HG03103 (cell line): ENCODE results near the gene FBXW11.
A peak's percentile ranks its signal among the peaks of the same experiment; 100 is the strongest.
"Not testable (repeated sequence)": the region's sequence is repeated elsewhere in the genome, so short reads cannot be mapped to it uniquely, and the experiment has no call there.

Source experiments
- ATAC-seq: cut with Tn5 transposase; IDR thresholded peaks from one replicate; pipeline ENCODE4 v1.9.1; 2021; ENCODE audit warnings: low read depth; ENCODE audit not compliant: unreplicated experiment

Gene FBXW11

GRCh38 chr5:171986772-171987171, 19.7 kb downstream of the FBXW11 start:
- no peak for ATAC-seq

- ATAC-seq: no peak
Observed at GRCh38 chr5:171984748-171985419, 21.6 kb downstream of the FBXW11 start.

- ATAC-seq: no peak
Observed at GRCh38 chr5:171981847-171982246, 24.6 kb downstream of the FBXW11 start.

- no peak for ATAC-seq
Observed at GRCh38 chr5:171980792-171981191, 25.6 kb downstream of the FBXW11 start.

GRCh38 chr5:171979606-171980005, 26.8 kb downstream of the FBXW11 start:
- ATAC-seq: no peak

GRCh38 chr5:171978519-171978918, 27.9 kb downstream of the FBXW11 start:
- peak; percentile 52 for ATAC-seq

GRCh38 chr5:171978016-171978415, 28.4 kb downstream of the FBXW11 start:
- no peak for ATAC-seq

GRCh38 chr5:171977244-171977950, 29.0 kb downstream of the FBXW11 start:
- ATAC-seq: not testable (repeated sequence)

GRCh38 chr5:171975877-171976667, 30.4 kb downstream of the FBXW11 start:
- ATAC-seq: no peak

- ATAC-seq: no peak
Observed at GRCh38 chr5:171975262-171975876, 31.1 kb downstream of the FBXW11 start.

GRCh38 chr5:171970826-171971225, 35.6 kb downstream of the FBXW11 start:
- ATAC-seq: no peak

- no peak for ATAC-seq
Observed at GRCh38 chr5:171969288-171969880, 37.1 kb downstream of the FBXW11 start.

- ATAC-seq: no peak
Observed at GRCh38 chr5:171968531-171968930, 37.9 kb downstream of the FBXW11 start.

GRCh38 chr5:171966964-171967363, 39.5 kb downstream of the FBXW11 start:
- ATAC-seq: no peak

- no peak for ATAC-seq
Observed at GRCh38 chr5:171966270-171966669, 40.2 kb downstream of the FBXW11 start.

- no peak for ATAC-seq
Observed at GRCh38 chr5:171965745-171966144, 40.7 kb downstream of the FBXW11 start.

GRCh38 chr5:171963416-171963815, 43.0 kb downstream of the FBXW11 start:
- ATAC-seq: no peak

GRCh38 chr5:171961117-171961516, 45.3 kb downstream of the FBXW11 start:
- ATAC-seq: peak; percentile 63

GRCh38 chr5:171957591-171958251, 48.7 kb downstream of the FBXW11 start:
- no peak for ATAC-seq

GRCh38 chr5:171956887-171957495, 49.4 kb downstream of the FBXW11 start:
- ATAC-seq: no peak
